Measurements from ENCODE around the gene UBE2B.
"Not testable (repeated sequence)": the region's sequence is repeated elsewhere in the genome, so short reads cannot be mapped to it uniquely, and the experiment has no call there.

The UBE2B gene

GRCh38 chr5:134421038-134421437 is 49.7 kb downstream of the UBE2B start:
- not testable (repeated sequence) for H3K4me1 ChIP-seq (ENCODE audit: control insufficient read depth, insufficient read depth, low read length, poor library complexity, severe bottlenecking); H3K27ac ChIP-seq (ENCODE audit: low read depth, low read length, severe bottlenecking); H3K36me3 ChIP-seq (ENCODE audit: control insufficient read depth, insufficient read depth, low read length); H3K4me3 ChIP-seq (ENCODE audit: extremely low read depth, insufficient read depth, low read length, poor library complexity, severe bottlenecking); H3K9me3 ChIP-seq (ENCODE audit: control insufficient read depth, low read length)
- WGBS, 2 experiments (ENCODE audit: insufficient coverage in 2 of 2) = 95% methylated on average over 2 of the region's 4 CpGs; no CpG with 5 or more reads in 1 of the 2 experiments

- WGBS, 2 experiments (ENCODE audit: insufficient coverage in 2 of 2) = 85 to 94% methylated on average over 3 to 5 of the region's 7 CpGs
- Histone ChIP-seq H3K4me3 (ENCODE audit: extremely low read depth, insufficient read depth, low read length, poor library complexity, severe bottlenecking) (no peak overlapping the region), H3K36me3 (ENCODE audit: control insufficient read depth, insufficient read depth, low read length) (no peaks in the 10 kb centered on the region), H3K4me1 (ENCODE audit: control insufficient read depth, insufficient read depth, low read length, poor library complexity, severe bottlenecking) (no peaks in the 10 kb centered on the region), H3K27ac (ENCODE audit: low read depth, low read length, severe bottlenecking) (no peak overlapping the region), H3K9me3 (ENCODE audit: control insufficient read depth, low read length) (no peaks in the 10 kb centered on the region)
Measured at GRCh38 chr5:134422791-134423365, 51.5 kb downstream of the UBE2B start.

GRCh38 chr5:134423376-134423775 is 52.0 kb downstream of the UBE2B start:
- Histone ChIP-seq H3K27ac (ENCODE audit: low read depth, low read length, severe bottlenecking) (no peak overlapping the region), H3K9me3 (ENCODE audit: control insufficient read depth, low read length) (no peaks in the 10 kb centered on the region), H3K4me3 (ENCODE audit: extremely low read depth, insufficient read depth, low read length, poor library complexity, severe bottlenecking) (no peak overlapping the region), H3K36me3 (ENCODE audit: control insufficient read depth, insufficient read depth, low read length) (no peaks in the 10 kb centered on the region), H3K4me1 (ENCODE audit: control insufficient read depth, insufficient read depth, low read length, poor library complexity, severe bottlenecking) (no peaks in the 10 kb centered on the region)
- WGBS, 2 experiments (ENCODE audit: insufficient coverage in 2 of 2) = 80% methylated on average over 1 of the region's 2 CpGs; no CpG with 5 or more reads in 1 of the 2 experiments

GRCh38 chr5:134426361-134426760 is 55.0 kb downstream of the UBE2B start:
- 84 to 85% methylated on average over 7 of the region's 7 CpGs for WGBS, 2 experiments (ENCODE audit: insufficient coverage in 2 of 2)
- no peak overlapping the region for H3K27ac ChIP-seq (ENCODE audit: low read depth, low read length, severe bottlenecking)
- no peaks in the 10 kb centered on the region for H3K4me1 ChIP-seq (ENCODE audit: control insufficient read depth, insufficient read depth, low read length, poor library complexity, severe bottlenecking)
- no peak overlapping the region for H3K4me3 ChIP-seq (ENCODE audit: extremely low read depth, insufficient read depth, low read length, poor library complexity, severe bottlenecking)
- no peaks in the 10 kb centered on the region for H3K9me3 ChIP-seq (ENCODE audit: control insufficient read depth, low read length)
- H3K36me3 ChIP-seq (ENCODE audit: control insufficient read depth, insufficient read depth, low read length) = no peaks in the 10 kb centered on the region

GRCh38 chr5:134427540-134428041 is 56.2 kb downstream of the UBE2B start:
- H3K27ac ChIP-seq (ENCODE audit: low read depth, low read length, severe bottlenecking) = no peak overlapping the region
- no peak overlapping the region for H3K4me3 ChIP-seq (ENCODE audit: extremely low read depth, insufficient read depth, low read length, poor library complexity, severe bottlenecking)

GRCh38 chr5:134430001-134430569 is 58.7 kb downstream of the UBE2B start:
- Histone ChIP-seq H3K27ac (ENCODE audit: low read depth, low read length, severe bottlenecking) (no peak overlapping the region), H3K4me3 (ENCODE audit: extremely low read depth, insufficient read depth, low read length, poor library complexity, severe bottlenecking) (no peak overlapping the region), H3K9me3 (ENCODE audit: control insufficient read depth, low read length) (no peaks in the 10 kb centered on the region), H3K36me3 (ENCODE audit: control insufficient read depth, insufficient read depth, low read length) (no peaks in the 10 kb centered on the region), H3K4me1 (ENCODE audit: control insufficient read depth, insufficient read depth, low read length, poor library complexity, severe bottlenecking) (peaks cover 18% of the 10 kb centered on the region)
- WGBS, 2 experiments (ENCODE audit: insufficient coverage in 2 of 2) = 57% methylated on average over 2 of the region's 5 CpGs; no CpG with 5 or more reads in 1 of the 2 experiments

More at GRCh38 chr5:134427540-134428041, 56.2 kb downstream of the UBE2B start:
- H3K4me1 ChIP-seq (ENCODE audit: control insufficient read depth, insufficient read depth, low read length, poor library complexity, severe bottlenecking) = peaks cover 2% of the 10 kb centered on the region
- H3K36me3 ChIP-seq (ENCODE audit: control insufficient read depth, insufficient read depth, low read length) = no peaks in the 10 kb centered on the region
- no peaks in the 10 kb centered on the region for H3K9me3 ChIP-seq (ENCODE audit: control insufficient read depth, low read length)
- WGBS, 2 experiments (ENCODE audit: insufficient coverage in 2 of 2) = 23 to 42% methylated on average over 4 to 5 of the region's 9 CpGs

- no peaks in the 10 kb centered on the region for H3K36me3 ChIP-seq (ENCODE audit: control insufficient read depth, insufficient read depth, low read length)
- H3K9me3 ChIP-seq (ENCODE audit: control insufficient read depth, low read length) = no peaks in the 10 kb centered on the region
- WGBS, 2 experiments (ENCODE audit: insufficient coverage in 2 of 2) = 90 to 100% methylated on average over 3 to 4 of the region's 4 CpGs
Measured at GRCh38 chr5:134432174-134432573, 60.8 kb downstream of the UBE2B start.

GRCh38 chr5:134432677-134433359 is 61.4 kb downstream of the UBE2B start:
- 78 to 86% methylated on average over 6 to 9 of the region's 14 CpGs for WGBS, 2 experiments (ENCODE audit: insufficient coverage in 2 of 2)
- H3K36me3 ChIP-seq (ENCODE audit: control insufficient read depth, insufficient read depth, low read length) = no peaks in the 10 kb centered on the region
- no peak overlapping the region for H3K27ac ChIP-seq (ENCODE audit: low read depth, low read length, severe bottlenecking)
- peaks cover 43% of the 10 kb centered on the region for H3K4me1 ChIP-seq (ENCODE audit: control insufficient read depth, insufficient read depth, low read length, poor library complexity, severe bottlenecking)
- H3K4me3 ChIP-seq (ENCODE audit: extremely low read depth, insufficient read depth, low read length, poor library complexity, severe bottlenecking) = no peak overlapping the region
- H3K9me3 ChIP-seq (ENCODE audit: control insufficient read depth, low read length) = no peaks in the 10 kb centered on the region

More at GRCh38 chr5:134432174-134432573, 60.8 kb downstream of the UBE2B start:
- Histone ChIP-seq H3K4me3 (ENCODE audit: extremely low read depth, insufficient read depth, low read length, poor library complexity, severe bottlenecking) (no peak overlapping the region), H3K4me1 (ENCODE audit: control insufficient read depth, insufficient read depth, low read length, poor library complexity, severe bottlenecking) (peaks cover 38% of the 10 kb centered on the region), H3K27ac (ENCODE audit: low read depth, low read length, severe bottlenecking) (no peak overlapping the region)

- Histone ChIP-seq H3K9me3 (ENCODE audit: control insufficient read depth, low read length) (no peaks in the 10 kb centered on the region), H3K4me3 (ENCODE audit: extremely low read depth, insufficient read depth, low read length, poor library complexity, severe bottlenecking) (no peak overlapping the region), H3K27ac (ENCODE audit: low read depth, low read length, severe bottlenecking) (no peak overlapping the region), H3K36me3 (ENCODE audit: control insufficient read depth, insufficient read depth, low read length) (no peaks in the 10 kb centered on the region), H3K4me1 (ENCODE audit: control insufficient read depth, insufficient read depth, low read length, poor library complexity, severe bottlenecking) (peaks cover 55% of the 10 kb centered on the region)
- WGBS, 2 experiments (ENCODE audit: insufficient coverage in 2 of 2) = 83 to 90% methylated on average over 1 to 2 of the region's 2 CpGs
Measured at GRCh38 chr5:134435560-134435959, 64.2 kb downstream of the UBE2B start.

GRCh38 chr5:134436523-134437339 is 65.4 kb downstream of the UBE2B start:
- H3K4me1 ChIP-seq (ENCODE audit: control insufficient read depth, insufficient read depth, low read length, poor library complexity, severe bottlenecking) = peaks cover 55% of the 10 kb centered on the region
- 74 to 75% methylated on average over 19 to 20 of the region's 20 CpGs for WGBS, 2 experiments (ENCODE audit: insufficient coverage in 2 of 2)
- no peak overlapping the region for H3K4me3 ChIP-seq (ENCODE audit: extremely low read depth, insufficient read depth, low read length, poor library complexity, severe bottlenecking)
- no peaks in the 10 kb centered on the region for H3K36me3 ChIP-seq (ENCODE audit: control insufficient read depth, insufficient read depth, low read length)
- peak overlapping the region; percentile 68 for H3K27ac ChIP-seq (ENCODE audit: low read depth, low read length, severe bottlenecking)
- H3K9me3 ChIP-seq (ENCODE audit: control insufficient read depth, low read length) = no peaks in the 10 kb centered on the region

Measured in mesodermal cell (in vitro differentiated cells).